ENCODE data around the gene SFXN4.
"Not testable (repeated sequence)": the region's sequence is repeated elsewhere in the genome, so short reads cannot be mapped to it uniquely, and the experiment has no call there.

Gene SFXN4

DNA sequence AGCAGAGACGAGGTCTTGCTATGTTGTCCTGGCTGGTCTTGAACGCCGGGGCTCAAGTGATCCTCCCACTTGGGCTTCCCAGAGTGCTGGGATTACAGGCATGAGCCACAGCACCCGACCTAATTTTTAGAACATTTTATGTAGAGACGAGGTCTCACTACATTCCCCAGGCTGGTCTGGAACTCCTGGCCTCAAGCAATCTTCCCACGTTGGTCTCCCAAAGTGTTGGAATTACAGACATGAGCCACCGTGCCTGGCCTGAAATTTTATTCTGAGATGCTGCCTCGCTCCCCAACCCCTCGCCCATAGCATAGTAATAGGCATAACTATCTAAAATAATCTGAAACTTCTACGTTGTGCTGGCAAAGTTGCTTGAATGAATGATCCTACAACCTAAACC is 21.9 kb downstream of the SFXN4 start:
- DNase-seq (ENCODE audit: low read depth in 3 of 3), result no peak

DNA sequence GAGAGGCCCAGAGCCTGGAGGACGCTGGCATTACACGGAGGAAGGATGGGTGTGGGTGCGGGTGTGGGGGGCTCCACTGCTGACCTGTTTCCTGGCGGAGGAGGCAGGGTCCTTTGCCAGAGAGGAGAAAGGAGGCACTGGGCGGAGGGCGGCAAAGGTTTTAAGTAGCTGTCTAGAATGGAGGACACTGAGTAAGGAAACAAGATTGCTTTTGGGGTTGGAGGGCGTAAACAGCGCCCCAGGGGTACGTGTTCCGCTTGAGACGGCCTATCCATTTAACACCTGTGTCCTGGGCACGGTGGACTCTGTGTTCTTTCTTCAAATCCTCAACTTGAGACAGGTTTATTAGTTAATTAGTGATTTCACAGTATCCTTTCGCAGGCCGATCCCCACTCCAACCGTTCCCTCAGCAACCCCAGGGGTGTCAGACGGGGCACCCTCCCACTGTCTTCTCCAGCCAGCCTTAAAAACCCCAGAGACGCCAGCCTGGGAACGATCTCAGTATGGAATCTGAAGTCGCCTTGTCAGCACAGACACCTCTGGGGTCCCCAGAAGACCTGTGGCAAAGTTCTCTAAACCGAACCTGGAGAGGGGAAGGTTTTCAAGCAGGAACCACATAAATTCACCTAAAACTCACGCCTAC is 24.8 kb downstream of the SFXN4 start:
- DNase-seq (ENCODE audit: low read depth in 3 of 3), result no peak

DNA sequence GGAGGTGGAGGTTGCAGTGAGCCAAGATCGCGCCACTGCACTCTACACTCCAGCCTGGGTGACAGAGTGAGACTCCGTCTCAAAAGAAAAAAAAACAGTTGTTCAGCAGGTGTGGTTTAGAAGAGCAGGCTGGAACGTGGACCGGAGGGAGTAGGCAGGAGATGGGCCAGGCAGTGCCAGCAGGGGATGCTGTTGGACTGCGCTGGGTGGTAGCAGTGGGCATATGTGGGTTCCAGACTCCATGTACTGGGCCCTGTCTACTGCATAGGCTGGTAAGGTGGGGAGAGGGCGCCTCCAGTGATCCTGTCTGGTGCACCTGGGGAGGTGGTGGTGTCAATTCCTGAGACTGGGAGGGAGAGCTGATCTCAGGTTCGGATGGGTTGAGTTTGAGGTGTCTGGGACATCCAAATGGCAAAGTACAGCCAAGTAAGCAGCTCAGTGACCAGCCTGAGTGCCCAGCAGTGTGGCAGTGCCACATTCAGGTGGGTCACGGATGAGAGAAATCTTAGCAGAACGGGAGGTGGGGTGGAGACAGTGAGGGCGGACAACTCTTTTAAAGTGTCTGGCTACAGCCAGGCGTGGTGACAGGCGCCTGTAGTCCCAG is 25.9 kb downstream of the SFXN4 start:
- peak in 2 of 3 donors; percentile 18 to 26 for DNase-seq (ENCODE audit: low read depth in 3 of 3)

DNA sequence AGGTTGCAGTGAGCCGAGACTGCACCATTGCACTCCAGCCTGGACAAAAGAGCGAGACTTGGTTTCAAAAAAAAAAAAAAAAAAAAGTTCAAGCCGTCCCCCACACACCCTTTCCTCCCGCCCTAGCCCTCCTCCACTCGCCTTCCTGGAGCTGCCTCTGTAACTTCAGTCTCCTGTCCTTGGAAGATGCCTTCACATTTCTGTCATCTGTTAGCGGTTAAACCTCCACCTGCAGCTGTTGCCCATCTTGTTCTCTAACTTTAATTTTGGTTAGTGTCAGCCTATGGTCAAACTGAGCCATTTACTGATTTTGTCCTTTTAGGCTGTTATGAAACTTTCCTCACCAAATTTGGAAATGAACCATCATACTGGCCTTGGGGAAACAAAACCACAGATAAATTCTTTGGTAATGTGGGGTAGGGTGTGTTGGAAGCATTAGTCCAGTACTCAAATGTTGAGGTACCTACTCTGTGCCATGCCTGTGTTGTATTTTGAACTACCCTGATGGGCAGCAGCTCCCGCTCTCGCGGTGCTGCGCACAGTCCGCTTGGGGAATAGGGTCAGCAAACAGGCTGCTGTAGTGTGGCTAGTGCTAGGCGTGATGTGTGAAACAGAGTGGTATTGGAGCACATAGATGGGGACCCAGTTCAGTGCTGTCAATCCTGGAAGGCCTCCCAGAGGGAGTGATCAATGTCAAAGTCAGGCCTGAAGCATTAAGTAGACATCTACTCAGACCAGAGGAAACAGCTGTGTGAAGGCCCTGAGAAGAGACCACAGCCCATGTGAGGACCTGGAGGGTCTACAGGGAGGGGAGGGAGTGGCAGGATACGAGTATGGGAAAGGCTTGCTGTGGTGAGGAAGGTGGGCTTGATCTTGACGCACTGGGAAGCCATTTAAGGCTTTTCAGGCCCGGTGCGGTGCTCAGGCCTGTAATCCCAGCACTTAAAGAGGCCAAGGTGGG is 26.9 kb downstream of the SFXN4 start:
- no peak for DNase-seq (ENCODE audit: low read depth in 3 of 3)

DNA sequence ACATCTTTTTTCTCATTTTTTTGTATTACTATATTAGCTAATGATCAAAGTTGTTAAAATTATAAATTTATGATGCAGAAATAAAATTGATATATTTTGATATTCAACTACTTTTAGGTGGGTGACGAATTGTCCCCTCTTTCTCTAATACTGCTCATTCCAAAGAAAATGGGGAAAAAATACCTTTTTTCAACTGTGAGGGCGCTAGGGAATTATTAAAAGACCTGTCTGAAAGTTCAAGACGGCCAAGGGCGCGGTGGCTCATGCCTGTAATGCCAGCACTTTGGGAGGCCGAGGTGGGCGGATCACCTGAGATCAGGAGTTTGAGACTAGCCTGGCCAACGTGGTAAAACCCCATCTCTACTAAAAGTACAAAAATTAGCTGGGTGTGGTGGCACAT is 27.6 kb downstream of the SFXN4 start:
- DNase-seq (ENCODE audit: low read depth in 3 of 3), result not testable (repeated sequence)

DNA sequence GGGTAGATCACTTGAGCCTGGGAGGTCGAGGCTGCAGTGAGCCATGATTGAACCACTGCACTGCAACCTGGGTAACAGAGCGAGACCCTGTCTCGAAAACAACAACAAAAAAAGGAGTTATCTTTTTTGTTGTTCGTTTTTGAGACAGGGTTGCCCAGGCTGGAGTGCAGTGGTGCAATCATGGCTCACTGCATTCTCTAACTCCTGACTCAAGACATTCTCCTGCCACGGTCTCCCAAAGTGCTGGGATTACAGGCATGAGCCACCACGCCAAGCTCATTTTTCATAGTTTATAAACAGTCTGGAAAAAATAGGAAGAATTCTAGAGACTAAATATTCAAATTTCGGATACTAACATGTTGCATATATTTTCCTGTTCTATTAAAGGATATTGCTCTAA is 29.4 kb downstream of the SFXN4 start:
- DNase-seq (ENCODE audit: low read depth in 3 of 3), result no peak

DNA sequence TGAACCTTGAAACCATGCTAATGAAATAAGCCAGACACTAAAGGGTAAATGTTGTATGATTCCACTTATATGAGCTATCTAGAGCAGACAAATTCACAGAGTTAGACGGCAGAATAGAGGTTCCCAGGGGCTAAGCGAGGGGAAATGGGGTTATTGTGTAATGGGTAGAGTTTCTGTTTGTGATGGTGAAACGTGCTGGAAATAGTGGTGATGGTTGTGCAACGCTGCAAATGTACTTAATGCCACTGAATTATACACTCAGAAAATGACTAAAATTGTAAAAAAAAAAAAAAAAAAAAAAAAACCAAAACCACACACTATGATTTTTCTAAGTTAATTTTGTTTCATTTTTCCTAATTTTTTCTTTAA is 30.0 kb downstream of the SFXN4 start:
- DNase-seq (ENCODE audit: low read depth in 3 of 3), result no peak

DNA sequence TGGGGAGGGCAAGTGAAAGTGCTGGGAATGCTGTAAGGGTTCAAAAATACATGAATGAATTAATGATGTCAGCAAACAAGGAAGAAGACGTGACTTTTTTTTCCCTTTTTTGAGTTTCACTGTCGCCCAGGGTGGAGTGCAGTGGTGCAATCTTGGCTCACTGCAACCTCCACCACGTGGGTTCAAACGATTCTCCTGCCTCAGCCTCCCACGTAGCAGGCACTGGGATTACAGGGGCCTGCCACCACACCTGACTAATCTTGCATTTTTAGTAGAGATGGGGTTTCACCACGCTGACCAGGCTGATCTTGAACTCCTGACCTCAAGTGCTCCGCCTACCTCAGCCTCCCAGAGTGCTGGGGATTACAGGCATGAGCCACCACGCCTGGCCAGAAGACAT is 31.6 kb downstream of the SFXN4 start:
- DNase-seq (ENCODE audit: low read depth in 3 of 3), result peak in 2 of 3 donors; percentile 29 to 55

DNA sequence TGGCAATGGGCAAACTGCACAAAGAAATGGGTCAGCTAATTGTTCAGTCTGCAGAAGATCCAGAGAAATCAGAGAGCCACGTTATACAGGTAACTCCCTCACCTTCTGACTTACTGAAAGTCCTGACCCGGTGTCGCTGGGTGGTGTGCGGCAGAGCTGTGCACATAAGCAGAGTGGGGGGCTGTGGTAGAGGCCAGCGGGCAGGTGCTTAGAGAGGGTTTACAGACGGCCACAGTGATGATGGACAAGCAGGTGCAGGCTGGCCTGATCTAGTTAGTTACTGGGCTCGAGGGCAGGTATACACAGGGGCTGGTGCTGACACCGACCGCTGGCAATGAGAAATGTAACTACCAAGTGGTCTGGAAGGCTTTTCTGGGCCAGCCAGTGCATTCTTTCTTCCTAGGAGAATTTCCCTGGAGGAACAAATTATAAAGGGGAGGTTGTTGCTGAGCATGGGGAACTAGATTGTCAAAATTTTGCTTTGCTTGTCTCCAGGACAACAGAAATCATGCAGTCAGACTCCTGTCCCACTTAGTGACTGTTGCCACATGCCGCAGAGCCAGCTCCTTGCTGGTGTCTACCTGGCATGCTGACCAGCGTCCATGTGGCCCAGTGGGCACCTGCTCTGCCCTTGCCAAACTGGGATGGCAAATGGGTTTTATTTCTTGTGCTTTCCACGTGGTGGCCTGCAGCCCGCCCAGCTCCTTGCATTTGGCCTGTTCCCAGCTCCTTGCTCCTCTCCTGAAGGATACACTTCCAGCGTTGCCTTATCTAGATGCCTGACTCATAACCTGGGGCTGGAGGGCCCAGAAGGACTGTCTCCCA is 32.8 kb downstream of the SFXN4 start:
- DNase-seq (ENCODE audit: low read depth in 3 of 3), result no peak

DNA sequence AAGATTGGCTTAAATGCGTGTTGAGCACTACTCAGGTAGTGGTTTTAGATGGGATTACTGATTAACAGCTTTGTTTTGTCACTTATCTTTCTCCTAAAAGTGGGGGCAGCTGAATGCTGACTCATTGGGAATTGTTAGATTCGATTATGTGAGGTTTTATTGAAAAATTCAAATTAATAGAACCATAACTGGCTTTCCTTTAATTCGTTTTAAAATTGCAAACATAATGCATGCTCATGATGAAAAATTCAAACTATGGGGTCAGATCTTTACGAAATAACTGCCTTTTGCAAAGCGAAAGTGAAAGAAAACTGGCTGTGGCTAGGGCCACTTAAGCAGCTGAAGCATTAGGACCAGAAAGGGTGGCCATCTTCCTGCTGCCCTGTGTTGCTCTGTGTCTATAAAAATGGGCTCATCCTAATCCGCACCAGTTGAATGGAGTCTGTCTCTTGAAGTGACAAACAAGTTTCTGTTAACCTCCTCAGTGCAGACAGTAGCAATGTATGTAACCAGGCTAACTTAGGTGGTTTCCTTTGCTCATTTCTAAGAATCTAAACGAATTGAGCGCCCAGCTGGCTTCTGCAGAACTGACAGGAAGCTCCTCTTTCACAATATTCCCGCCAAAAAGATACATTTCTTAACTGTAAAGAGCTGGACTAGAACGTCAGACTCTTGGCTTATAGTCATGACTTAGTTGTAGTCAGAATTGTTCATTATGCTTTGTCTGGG is 33.8 kb downstream of the SFXN4 start:
- DNase-seq (ENCODE audit: low read depth in 3 of 3), result peak in 2 of 3 donors; percentile 17 to 33

DNA sequence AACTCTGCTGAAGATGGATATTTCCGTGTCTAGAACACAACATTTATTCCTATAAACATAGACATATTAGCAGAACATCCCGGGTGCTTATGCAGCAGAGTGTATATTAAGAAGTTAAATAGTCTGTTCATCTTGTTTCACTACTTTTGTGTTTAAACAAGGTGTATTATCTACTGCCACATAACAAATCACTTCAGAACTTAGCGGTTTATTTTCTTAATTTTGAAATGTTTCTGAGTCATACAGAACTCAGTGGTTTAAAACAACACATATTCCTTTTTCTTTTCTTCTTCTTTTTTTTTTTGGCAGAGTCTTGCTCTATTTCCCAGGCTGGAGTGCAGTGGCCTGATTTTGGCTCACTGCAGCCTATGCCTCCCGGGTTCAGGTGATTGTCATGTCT is 35.8 kb downstream of the SFXN4 start:
- DNase-seq (ENCODE audit: low read depth in 3 of 3), result no peak

DNA sequence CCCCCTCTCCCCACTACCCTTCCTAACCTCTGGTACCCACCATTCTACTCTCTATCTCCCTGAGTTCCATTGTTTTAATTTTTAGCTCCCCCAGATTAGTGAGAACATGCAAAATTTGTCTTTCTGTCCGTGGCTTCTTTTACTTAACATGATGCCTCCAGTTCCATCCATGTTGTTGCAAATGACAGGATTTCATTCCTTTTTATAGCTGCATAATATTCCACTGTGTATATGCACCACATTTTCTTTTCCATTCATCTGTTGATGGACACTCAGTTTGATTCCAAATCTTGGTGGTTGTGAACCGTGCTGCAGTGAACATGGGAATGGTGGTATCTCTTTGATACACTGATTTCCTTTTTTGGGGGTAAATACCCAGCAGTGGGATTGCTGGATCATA is 39.6 kb downstream of the SFXN4 start:
- no peak for DNase-seq (ENCODE audit: low read depth in 3 of 3)

DNA sequence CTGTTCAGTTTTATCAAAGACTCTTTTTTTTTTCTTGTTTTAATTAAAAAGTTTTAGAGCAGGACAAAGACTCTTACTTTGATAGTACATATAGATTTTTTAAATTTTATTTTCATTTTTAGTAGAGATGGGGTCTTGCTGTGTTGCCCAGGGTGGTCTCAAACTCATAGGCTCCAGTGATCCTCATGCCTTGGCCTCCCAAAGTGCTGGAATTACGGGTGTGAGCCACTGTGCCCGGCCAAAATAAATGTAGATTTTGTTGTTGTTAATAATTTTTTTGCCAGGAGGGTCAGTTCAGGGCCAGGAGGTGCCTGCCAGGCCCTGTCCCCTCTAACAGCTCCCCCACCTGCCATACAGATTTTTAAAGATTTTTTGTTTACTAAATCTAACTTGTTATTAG is 44.6 kb downstream of the SFXN4 start:
- no peak for DNase-seq (ENCODE audit: low read depth in 3 of 3)

DNA sequence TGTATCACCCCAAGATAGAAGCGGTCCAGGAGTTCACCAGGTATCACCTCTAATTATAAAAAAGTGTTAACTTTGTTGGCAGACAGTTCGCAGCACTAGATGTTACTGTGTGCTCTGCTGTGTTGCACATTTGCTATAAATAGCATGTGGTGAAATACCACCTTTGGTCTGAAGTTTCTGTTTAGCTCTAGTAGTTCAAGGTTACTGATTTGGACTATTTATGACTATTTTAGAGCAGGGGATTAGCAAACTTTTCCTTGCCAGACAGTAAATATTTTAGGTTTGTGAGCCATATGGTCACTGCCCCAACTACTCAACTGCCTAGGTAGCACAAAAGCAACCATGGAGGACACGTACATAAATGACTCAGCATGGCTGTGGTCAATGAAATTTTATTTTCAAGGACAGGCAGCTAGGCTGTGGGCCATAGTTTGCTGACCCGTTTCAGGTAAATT is 45.1 kb downstream of the SFXN4 start:
- no peak for DNase-seq (ENCODE audit: low read depth in 3 of 3)

DNA sequence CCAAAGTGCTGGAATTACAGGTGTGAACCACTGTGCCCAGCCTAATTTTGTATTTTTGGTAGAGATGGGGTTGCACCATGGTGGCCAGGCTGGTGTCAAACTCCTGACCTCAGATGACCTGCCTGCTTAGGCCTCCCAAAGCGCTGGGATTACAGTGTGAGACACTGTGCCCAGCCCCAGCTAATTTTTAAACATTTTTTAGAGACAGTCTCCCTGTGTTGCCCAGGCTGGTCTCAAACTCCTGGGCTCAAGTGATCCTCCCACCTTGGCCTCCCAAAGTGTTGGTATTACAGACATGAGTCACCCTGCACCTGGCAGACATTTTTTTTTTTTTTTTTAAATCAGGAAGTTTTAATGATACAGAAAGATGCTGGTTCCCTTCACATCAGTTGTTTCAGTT is 46.1 kb downstream of the SFXN4 start:
- no peak for DNase-seq (ENCODE audit: low read depth in 3 of 3)

DNA sequence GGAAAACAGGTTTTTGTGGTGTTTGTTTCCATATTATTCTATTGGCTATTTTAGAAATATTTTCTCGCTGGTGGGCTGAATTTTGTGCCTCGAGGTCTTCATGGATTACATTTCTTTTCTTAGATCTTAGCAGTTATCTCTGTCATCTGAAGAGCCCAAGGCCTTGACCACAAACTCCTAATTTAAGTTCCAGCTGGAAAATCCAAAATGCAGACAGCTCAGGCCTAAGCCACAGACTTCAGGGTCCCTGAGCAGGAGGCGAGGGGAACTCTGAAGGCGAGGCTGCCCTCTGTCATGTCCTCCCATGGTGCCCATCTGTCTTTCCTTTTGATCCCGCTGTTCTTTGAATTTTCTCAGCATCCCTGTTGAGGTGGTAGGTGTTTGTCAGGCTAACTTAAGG is 47.3 kb downstream of the SFXN4 start:
- no peak for DNase-seq (ENCODE audit: low read depth in 3 of 3)

DNA sequence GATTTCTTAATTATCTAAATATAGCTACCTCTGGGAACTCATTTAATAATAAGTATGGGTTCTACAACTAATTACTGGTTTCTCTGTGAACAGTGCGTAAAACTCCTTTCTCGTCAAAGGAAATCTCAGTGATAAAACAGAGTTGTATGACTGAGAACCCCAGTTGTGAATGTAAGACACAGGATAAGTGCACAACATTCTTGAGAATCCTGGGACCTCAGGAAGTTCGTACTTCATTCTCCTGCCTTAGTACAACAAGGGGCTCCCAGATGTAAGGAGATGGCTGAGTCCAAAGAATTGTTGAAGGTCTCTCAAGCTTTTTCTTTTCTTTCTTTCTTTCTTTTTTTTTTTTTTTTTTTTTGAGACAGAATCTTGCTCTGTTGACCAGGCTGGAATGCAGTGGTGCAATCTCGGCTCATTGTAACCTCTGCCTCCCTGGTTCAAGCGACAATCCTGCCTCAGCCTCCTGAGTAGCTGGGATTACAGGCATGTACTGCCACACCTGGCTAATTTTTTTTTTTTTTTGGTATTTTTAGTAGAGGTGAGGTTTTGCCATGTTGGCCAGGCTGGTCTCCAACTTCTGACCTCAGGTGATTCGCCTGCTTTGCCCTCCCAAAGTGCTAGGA is 49.1 kb downstream of the SFXN4 start:
- no peak for DNase-seq (ENCODE audit: low read depth in 3 of 3)

DNA sequence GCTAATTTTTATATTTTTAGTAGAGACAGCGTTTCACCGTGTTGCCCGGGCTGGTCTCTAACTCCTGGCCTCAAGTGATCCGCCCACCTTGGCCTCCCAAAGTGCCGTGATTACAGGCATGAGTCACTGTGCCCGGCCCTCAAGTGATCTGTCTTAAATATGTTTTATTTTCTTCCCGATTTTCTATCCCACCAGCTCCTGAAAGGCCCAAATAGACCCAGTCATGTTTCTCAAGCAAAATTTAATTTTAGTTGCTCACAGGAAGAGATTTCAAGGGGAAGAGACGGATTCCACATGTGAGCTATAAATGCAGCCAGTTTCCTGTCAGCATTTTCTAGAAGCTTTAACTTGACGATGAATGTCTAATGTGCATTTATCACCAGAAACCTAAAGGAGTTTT is 49.6 kb downstream of the SFXN4 start:
- DNase-seq (ENCODE audit: low read depth in 3 of 3), result no peak

DNA sequence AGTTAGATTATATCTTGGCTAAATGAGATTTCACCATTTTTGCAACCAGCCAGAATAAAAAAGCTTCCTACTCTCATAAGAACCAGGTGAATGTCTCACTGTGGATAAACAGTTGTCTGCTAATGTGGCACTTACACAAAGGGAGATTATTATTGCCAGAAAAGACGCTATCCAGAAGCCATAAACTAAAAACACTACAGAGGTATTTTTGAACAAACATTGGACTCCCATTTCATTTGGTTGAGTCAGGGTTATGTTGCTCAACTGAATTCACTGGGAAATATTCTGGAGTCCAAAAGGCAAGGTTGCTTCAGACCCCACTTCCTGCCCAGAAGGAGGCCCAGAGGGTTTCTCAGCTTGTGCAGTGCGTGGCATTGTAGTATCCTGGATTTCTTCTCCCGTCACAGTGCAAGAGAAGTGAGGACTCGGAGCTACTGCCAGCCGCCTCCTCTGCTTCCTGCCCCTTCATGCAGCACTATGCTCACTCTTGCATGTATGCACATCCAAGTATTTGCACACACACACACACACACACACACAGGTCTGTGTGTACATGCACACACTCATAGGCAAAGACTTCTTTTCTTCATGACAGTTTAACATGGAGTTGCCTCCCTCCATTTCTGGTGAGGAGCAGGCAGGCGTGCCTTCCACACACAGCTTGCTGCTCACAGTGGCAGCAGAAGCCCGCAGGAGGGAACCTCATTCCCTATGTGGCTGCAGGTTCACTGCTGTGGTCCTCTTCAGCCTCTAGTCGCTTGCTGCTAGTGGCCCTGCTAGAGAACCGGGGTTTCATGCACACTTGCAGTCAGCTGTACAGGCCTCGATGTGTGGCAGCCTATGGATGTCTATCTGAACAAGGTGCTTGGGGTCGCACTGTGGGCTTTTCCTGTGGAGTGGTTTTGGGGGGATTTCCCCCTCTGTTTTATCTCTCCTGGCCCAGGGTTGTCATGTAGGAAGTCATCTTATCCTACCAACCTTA is 51.5 kb downstream of the SFXN4 start:
- DNase-seq (ENCODE audit: low read depth in 3 of 3), result no peak

DNA sequence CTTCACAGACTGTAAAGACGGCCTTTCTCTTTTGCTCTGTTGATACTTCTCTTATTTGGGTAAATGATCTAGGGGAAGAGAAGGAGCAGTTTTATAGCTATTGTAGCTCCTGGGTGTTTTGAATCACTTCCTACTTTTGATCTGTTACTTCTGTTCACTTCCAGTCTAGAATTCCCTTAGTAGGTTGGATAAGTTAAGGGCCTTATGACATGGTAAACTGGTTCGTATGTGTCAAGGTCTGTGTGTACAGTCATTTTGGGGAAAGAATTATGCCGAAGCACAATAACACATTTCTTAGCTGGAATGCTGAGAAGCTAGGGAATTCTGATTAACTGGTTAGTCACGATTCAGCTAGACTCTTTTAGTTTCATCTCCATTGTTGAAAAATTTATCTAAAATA is 53.5 kb downstream of the SFXN4 start:
- DNase-seq (ENCODE audit: low read depth in 3 of 3), result no peak

All from stimulated activated CD4-positive, alpha-beta T cell treated with anti-CD3 and anti-CD28 coated beads, TNF-alpha, amount 100 ng/mL, for 48 hours (primary cell).